A549 (cell line): ENCODE results near the gene MYMK. TPM values are rescaled to one million over a fixed set of nuclear protein-coding genes. Genes with fewer than 3 reads are reported as not detected.

Source experiments
- ATAC-seq, 2 experiments: fragments of 200-7000 bp in 1 of 2; fragments of >200 bp in 1 of 2; cut with Nextera tagmentation in 1 of 2; cut with Tn5 transposase in 1 of 2; 3 replicates each; pipeline versions ENCODE4 v1.8.0 to v1.9.1; 2018 to 2020; ENCODE audit warnings: mild to moderate bottlenecking in 1 of 2, moderate library complexity in 1 of 2
- CTCF ChIA-PET: fragments of 300-600 bp; sonication (Branson Sonifier 250); formaldehyde crosslinking; extraction: SDS; loops from one replicate; lab custom pipeline; 2021; ENCODE audit warnings: antibody characterized with exemption, inconsistent platforms; lab: Yijun Ruan, JAX
- POLR2A ChIA-PET: fragments of 350-600 bp; formaldehyde crosslinking; extraction: SDS; loops from one replicate; lab custom pipeline; 2021; ENCODE audit warnings: antibody characterized with exemption, inconsistent platforms; lab: Yijun Ruan, JAX
- DNase-seq, 2 experiments: peaks; one replicate each; pipeline versions ENCODE4 v3.0.0 to v3.0.0-alpha.2; 2011 to 2016; ENCODE audit warnings: low read depth in 1 of 2, low spot score in 1 of 2
- FAIRE-seq: peaks from 2 replicates; lab custom pipeline; 2011; peaks lifted over from hg19 to GRCh38; lab: Jason Lieb, UNC
- H3K27ac ChIP-seq, 2 experiments: fragments of >200 bp; sonication (Bioruptor Twin); formaldehyde crosslinking; 3 replicates each; pipeline ENCODE4 v1.5.1; 2016 to 2017
- H3K4me1 ChIP-seq: fragments of >200 bp; sonication (Bioruptor Twin); formaldehyde crosslinking; 3 replicates; pipeline ENCODE4 v1.6.1; 2016
- H3K4me2 ChIP-seq: fragments of >200 bp; sonication (Bioruptor Twin); formaldehyde crosslinking; 3 replicates; pipeline ENCODE4 v1.6.1; 2016
- H3K4me3 ChIP-seq: fragments of >200 bp; sonication (Bioruptor Twin); formaldehyde crosslinking; 3 replicates; pipeline ENCODE4 v1.5.1; 2016
- H3K9me3 ChIP-seq: fragments of >200 bp; sonication (Bioruptor Twin); formaldehyde crosslinking; 3 replicates; pipeline ENCODE4 v1.6.1; 2016
- ATOH8 ChIP-seq: fragments of 250-450 bp; sonication (Bioruptor Pico); IDR thresholded peaks from 2 replicates; pipeline ENCODE4 v1.5.0; 2020; ENCODE audit warnings: low read depth, mild to moderate bottlenecking, moderate library complexity
- BCL3 ChIP-seq: fragments of >200 bp; sonication (Bioruptor Twin); formaldehyde crosslinking; IDR thresholded peaks from 3 replicates; pipeline ENCODE4 v1.6.1; 2016
- CBX8 ChIP-seq: fragments of 200-600 bp; sonication (generic); IDR thresholded peaks from 2 replicates; pipeline ENCODE4 v1.6.1; 2016
- CEBPB ChIP-seq, 2 experiments: fragments of >200 bp in 1 of 2; sonication (Bioruptor Twin) in 1 of 2; formaldehyde crosslinking in 1 of 2; IDR thresholded peaks; 2 replicates each; pipeline ENCODE4 v1.6.1; 2012 to 2016
- CTCF ChIP-seq: fragments of >200 bp; sonication (Bioruptor Twin); formaldehyde crosslinking; IDR thresholded peaks from 3 replicates; pipeline ENCODE4 v1.5.1; 2016
- E2F6 ChIP-seq: IDR thresholded peaks from 2 replicates; pipeline ENCODE4 v1.6.1; 2012; ENCODE audit warnings: low read depth, borderline replicate concordance
- FOSB ChIP-seq: fragments of 250-450 bp; sonication (Bioruptor Pico); IDR thresholded peaks from 2 replicates; pipeline ENCODE4 v1.5.0; 2020; ENCODE audit warnings: mild to moderate bottlenecking, moderate library complexity
- FOSL2 ChIP-seq, 2 experiments: fragments of 450-650 bp in 1 of 2; fragments of >200 bp in 1 of 2; sonication (Bioruptor Twin) in 1 of 2; formaldehyde crosslinking; IDR thresholded peaks; 2 replicates each; pipeline versions ENCODE4 v1.5.0 to v1.6.1; 2016 to 2020; ENCODE audit warnings: mild to moderate bottlenecking in 1 of 2, moderate library complexity in 1 of 2
- HOXA7 ChIP-seq: fragments of 250-450 bp; sonication (Bioruptor Pico); IDR thresholded peaks from 2 replicates; pipeline ENCODE4 v1.5.0; 2020; ENCODE audit warnings: mild to moderate bottlenecking, moderate library complexity
- HOXB5 ChIP-seq: fragments of 250-450 bp; sonication (Bioruptor Pico); IDR thresholded peaks from 2 replicates; pipeline ENCODE4 v1.5.0; 2020; ENCODE audit warnings: mild to moderate bottlenecking, moderate library complexity
- JUN ChIP-seq, 2 experiments: fragments of >200 bp; sonication (Bioruptor Twin); formaldehyde crosslinking; IDR thresholded peaks; 2 replicates in 1 of 2; 3 replicates in 1 of 2; pipeline ENCODE4 v1.6.1; 2016 to 2017
- JUNB ChIP-seq: fragments of >200 bp; sonication (Bioruptor Twin); formaldehyde crosslinking; IDR thresholded peaks from 2 replicates; pipeline ENCODE4 v1.6.1; 2016
- MAX ChIP-seq: IDR thresholded peaks from 2 replicates; pipeline ENCODE4 v1.6.1; 2012
- MAZ ChIP-seq: fragments of 150-350 bp; IDR thresholded peaks from 2 replicates; pipeline ENCODE4 v1.6.1; 2014; ENCODE audit warnings: antibody characterized with exemption, low read depth, low read length, borderline replicate concordance
- MYC ChIP-seq: IDR thresholded peaks from 2 replicates; pipeline ENCODE4 v1.6.1; 2012; ENCODE audit warnings: mild to moderate bottlenecking, inconsistent platforms, low read length, improper control_type of control experiment, borderline replicate concordance
- NFE2L2 ChIP-seq: fragments of 150-350 bp; conservative IDR thresholded peaks from 2 replicates; pipeline ENCODE4 v1.6.1; 2014; ENCODE audit warnings: low read length
- NR3C1 ChIP-seq: fragments of >200 bp; sonication (Bioruptor Twin); formaldehyde crosslinking; IDR thresholded peaks from 3 replicates; pipeline ENCODE4 v1.6.1; 2017
- POLR2A ChIP-seq: IDR thresholded peaks from 2 replicates; pipeline ENCODE4 v1.6.1; 2012; ENCODE audit warnings: mild to moderate bottlenecking, low read length
- REST ChIP-seq: fragments of 200-600 bp; sonication (generic); IDR thresholded peaks from 2 replicates; pipeline ENCODE4 v1.6.1; 2016; ENCODE audit warnings: antibody characterized with exemption, mild to moderate bottlenecking, moderate library complexity
- TP53 ChIP-seq: fragments of 250-450 bp; sonication (Bioruptor Pico); IDR thresholded peaks from 2 replicates; pipeline ENCODE4 v1.5.0; 2021; ENCODE audit warnings: mild to moderate bottlenecking, moderate library complexity
- USF2 ChIP-seq: fragments of 450-650 bp; IDR thresholded peaks from 2 replicates; pipeline ENCODE4 v1.6.1; 2014; ENCODE audit warnings: antibody characterized with exemption
- ZNF302 ChIP-seq: fragments of 250-450 bp; sonication (Bioruptor Pico); IDR thresholded peaks from 2 replicates; pipeline ENCODE4 v1.9.0; 2021; ENCODE audit warnings: inconsistent platforms, mild to moderate bottlenecking, moderate library complexity
- ZSCAN20 ChIP-seq: fragments of 250-450 bp; sonication (Bioruptor Pico); IDR thresholded peaks from 2 replicates; pipeline ENCODE4 v1.8.0; 2022; ENCODE audit warnings: mild to moderate bottlenecking, moderate library complexity
- WGBS: methylation state at CpG from one replicate; pipeline ENCODE4 v1.1.6; 2017; ENCODE audit errors: missing lambda C conversion rate; 5-methylcytosine and 5-hydroxymethylcytosine counted together
- polyA plus RNA-seq, 4 experiments: library from polyadenylated mRNA; depleted of rRNA in 3 of 4; stranded (reverse); fragments of >200 nt; fragmentation: RNase III in 1 of 4; extraction: RNeasy Plus Mini Kit Qiagen cat#74134 plus additional on column Dnase treatment in 1 of 4; gene quantifications; 2 replicates in 3 of 4; 3 replicates in 1 of 4; pipeline ENCODE4 v1.2.3, GENCODE V29; 2011 to 2017

MYMK gene
- polyA plus RNA-seq, 2 of the 4 experiments (the other 2 are of a cell fraction): not detected

- TF ChIP-seq NFE2L2 (no peak), JUNB (no peak), FOSB (CRISPR knock-in tag) (no peak), CBX8 (no peak), ZNF302 (CRISPR knock-in tag) (no peak), CTCF (no peak)
These were observed 41.1 kb downstream of the MYMK start (continued) for GRCh38 chr9:133483611-133484010.

- no peaks in the 10 kb centered on the region for H3K9me3 ChIP-seq
- WGBS: 0% methylated on average over 16 of the region's 84 CpGs
- CTCF ChIA-PET: interaction anchor here (0.8 to 2.3 kb wide), 4 partner anchors 8 to 120 kb away, joined by 5 to 11 read pairs (median 5); no protein-coding TSS in a partner anchor
- H3K4me3 ChIP-seq: peak within 1 kb of the TSS; percentile 58
- TF ChIP-seq HOXB5 (CRISPR knock-in tag) (no peak), ATOH8 (CRISPR knock-in tag) (0 out of 2 replicates have a peak, but pooled peaks have one; percentile 41), USF2 (peak; percentile 26; the same call in 1 of the 2 replicates), JUN (IDR thresholded peaks at IDR 0.05) (peak in 1 of 2 experiments; percentile 54; a peak in 2 of 5 replicates), CEBPB (IDR thresholded peaks at IDR 0.05) (no peak), HOXA7 (CRISPR knock-in tag) (no peak), REST (no peak), BCL3 (peak; percentile 45; the same call in 1 of the 3 replicates), NR3C1 (no peak), MAZ (no peak), FOSL2 (IDR thresholded peaks at IDR 0.05) (no peak), FOSL2 (CRISPR knock-in tag; IDR thresholded peaks at IDR 0.05) (no peak), MAX (peak; percentile 90), E2F6 (peak; percentile 88), TP53 (CRISPR knock-in tag) (no peak), POLR2A (peak; percentile 63), MYC (peak; percentile 37; the same call in 1 of the 2 replicates), ZSCAN20 (CRISPR knock-in tag) (no peak)
- H3K4me2 ChIP-seq: peak within 1 kb of the TSS; percentile 78
- H3K4me1 ChIP-seq: peaks cover 12% of the 10 kb centered on the region
- ATAC-seq: peak; percentile 93 to 99
- DNase-seq: peak; percentile 71 to 95
- H3K27ac ChIP-seq: peak within 1 kb of the TSS; percentile 73 to 96
- POLR2A ChIA-PET: interaction anchor here (0.6 to 2.2 kb wide), 8 partner anchors 10 to 448 kb away, joined by 3 to 14 read pairs (median 3); partner anchors contain the start of genes CACFD1, GTF3C5, MED22 and RPL7A
- FAIRE-seq: no peak
These were observed 45.7 kb downstream of the MYMK start, which contains the start of gene SLC2A6 for GRCh38 chr9:133478851-133479711. Gene SLC2A6, minus strand, starts transcription at chr9:133479099. Its CDS starts 40 bp downstream, at chr9:133479059.
